Heart left ventricle (tissue), 16 donors: ENCODE measurements around the gene MAG. TPM values are rescaled to one million over a fixed set of nuclear protein-coding genes. Genes with fewer than 3 reads are reported as not detected.

Experiments
- ATAC-seq, 4 donors: fragments of 200-7000 bp; cut with Tn5 transposase; one replicate each; pipeline ENCODE4 v1.9.1; 2020 to 2022; ENCODE audit warnings: moderate library complexity in 4 of 4, mild to moderate bottlenecking in 3 of 4, moderate number of reproducible peaks in 1 of 4
- DNase-seq, 5 donors: peaks; one replicate each; pipeline ENCODE4 v3.0.0-alpha.2; 2020
- H3K27ac ChIP-seq, 12 donors: fragments of 200-600 bp; sonication (generic) in 4 of 12; one replicate each; pipeline versions ENCODE4 v1.5.0 to v1.8.0; 2016 to 2022; ENCODE audit warnings: mild to moderate bottlenecking in 2 of 12
- H3K27me3 ChIP-seq, 9 donors: fragments of 200-600 bp; sonication (generic) in 2 of 9; one replicate each; pipeline versions ENCODE4 v1.5.1 to v1.8.0; 2016 to 2022; ENCODE audit warnings: mild to moderate bottlenecking in 3 of 9
- H3K36me3 ChIP-seq, 9 donors: fragments of 200-600 bp; sonication (generic) in 2 of 9; one replicate each; pipeline versions ENCODE4 v1.5.0 to v1.8.0; 2018 to 2022; ENCODE audit warnings: mild to moderate bottlenecking in 2 of 9
- H3K4me1 ChIP-seq, 12 donors: fragments of 200-600 bp; sonication (generic) in 4 of 12; one replicate each; pipeline versions ENCODE4 v1.5.0 to v1.8.0; 2016 to 2022; ENCODE audit warnings: mild to moderate bottlenecking in 3 of 12
- H3K4me3 ChIP-seq, 12 donors: fragments of 200-600 bp; sonication (generic) in 4 of 12; one replicate each; pipeline versions ENCODE4 v1.5.0 to v1.8.0; 2017 to 2022; ENCODE audit warnings: mild to moderate bottlenecking in 9 of 12, moderate library complexity in 4 of 12
- H3K9me3 ChIP-seq, 12 donors: fragments of 200-600 bp; sonication (generic) in 4 of 12; one replicate each; pipeline versions ENCODE4 v1.5.0 to v1.8.0; 2016 to 2022; ENCODE audit warnings: mild to moderate bottlenecking in 1 of 12
- CTCF ChIP-seq, 12 donors: fragments of 200-600 bp; sonication (generic) in 4 of 12; IDR thresholded peaks; one replicate each; pipeline versions ENCODE4 v1.5.0 to v1.8.0; 2018 to 2022; ENCODE audit warnings: antibody characterized with exemption in 12 of 12, mild to moderate bottlenecking in 5 of 12
- POLR2A ChIP-seq, 2 donors: fragments of 450-650 bp; IDR thresholded peaks; one replicate each; pipeline ENCODE4 v1.6.1; 2017; ENCODE audit warnings: antibody characterized with exemption in 2 of 2, mild to moderate bottlenecking in 2 of 2, moderate library complexity in 2 of 2
- WGBS, 4 donors: extraction: QIAGEN DNeasy Blood & Tissue Kit in 2 of 4; methylation state at CpG; one replicate each; pipeline versions ENCODE4 v1.1.5 to v1.1.7; 2013 to 2018; 5-methylcytosine and 5-hydroxymethylcytosine counted together
- intact Hi-C, 10 donors: fragments of 100-400 bp; cut with DNase I; formaldehyde crosslinking; loops; one replicate each; pipeline versions ENCODE4 v1.11.1 to v1.14.2; 2022
- polyA plus RNA-seq, 2 donors: library from polyadenylated mRNA; stranded (reverse); fragments of 200-250 nt; gene quantifications; one replicate each; pipeline ENCODE4 v1.2.3, GENCODE V29; 2013
- total RNA-seq, 9 donors: library from RNA; depleted of rRNA in 2 of 9; stranded (reverse); fragments of >200 nt in 2 of 9; fragmentation: NEBNext Ultra II Directional in 3 of 9; extraction: Animal tissue kit (Norgen Biotek cat#: 25700) in 3 of 9; gene quantifications; one replicate each; pipeline versions ENCODE4 v1.1.0 to v1.2.4, GENCODE V29; 2016 to 2023
- donor health status: ischemic (EF 13 %, LVEDD 7.1; RV severe dilation, severe dysfunction).
- donor health status: healthy with polysubstance abuse.
- donor health status: DM: no; HTN: yes; CAD: no.
- donor health status: DM: no; HTN: no; CAD: no.
- donor health status: ischemic (EF 25% LVEDD 6.9; RV normal size, moderate dysfunction).
- donor health status: ischemic (EF 25% LVEDD 5.7; RV mildly dilated, moderate dysfunction).
- donor health status: healthy.
- donor health status: DM: yes; HTN: yes; CAD: no.
- donor health status: ischemic (EF 35%, LVEDD 5.7; RV mildly dilated, moderate dysfunction).
- donor health status: nonischemic (EF 11% LVEDD 7.7; RV severe dilation, severe dysfunction).
- donor health status: DM: yes; HTN: yes; CAD: no.
- donor health status: PGD.
- donor health status: ischemic (EF 29% LVEDD 5.4; RV normal size, mild dysfunction).
- donor health status: nonischemic (EF 23%, LVEDD 6.1; RV moderate dilation, normal function).

Gene MAG
- total and polyA plus RNA-seq, 11 donors = 0.30 to 0.72 TPM; not detected in 9

GRCh38 chr19:35270381-35270811 is 21.6 kb upstream of the MAG start:
- TF ChIP-seq CTCF (IDR thresholded peaks at IDR 0.05) = no peak
- no peak for TF ChIP-seq POLR2A (IDR thresholded peaks at IDR 0.05)
- ATAC-seq = no peak
- intact Hi-C loops = loop anchor here in 3 of 10 donors (5.0 kb wide), 2 partner anchors 128 to 227 kb away; partner anchors contain the start of gene FXYD7 (in 1 of the 3)
- no peaks in the 10 kb centered on the region for H3K9me3 ChIP-seq
- H3K36me3 ChIP-seq = peaks cover 5 to 54% (median 49%) of the 10 kb centered on the region in 9 donors
- peak overlapping the region in 1 of 12 donors; percentile 92 for H3K27ac ChIP-seq
- H3K4me1 ChIP-seq = peaks cover 3 to 52% (median 22%) of the 10 kb centered on the region in 12 donors
- H3K27me3 ChIP-seq = no peaks in the 10 kb centered on the region
- H3K4me3 ChIP-seq = peak overlapping the region in 3 of 12 donors; percentile 76 to 94 (median 86)
- 90 to 92% (median 90%) methylated on average over 16 of the region's 16 CpGs for WGBS, 4 donors
- DNase-seq = peak in 1 of 5 donors; percentile 65

DNA sequence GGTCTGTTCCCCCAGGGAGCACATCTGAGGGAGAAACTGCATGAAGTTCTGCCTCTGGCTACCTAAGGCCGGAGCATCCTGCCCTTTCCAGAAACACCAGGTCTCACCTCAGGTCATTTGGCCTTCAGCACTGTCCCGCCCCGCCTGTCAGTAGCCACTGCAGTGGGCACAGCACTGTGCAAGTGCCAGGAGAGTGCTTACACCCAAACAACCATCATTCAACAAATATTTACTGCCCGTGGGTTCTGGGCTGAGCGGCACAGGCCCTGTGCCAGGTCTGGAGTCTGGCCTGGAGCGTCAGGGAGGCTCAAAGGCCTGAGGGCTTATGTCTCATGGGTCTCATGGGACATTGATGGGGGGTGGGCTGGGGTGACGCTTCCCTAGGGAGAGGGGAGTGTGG is 20.4 kb upstream of the MAG start:
- peaks cover 5 to 65% (median 61%) of the 10 kb centered on the region in 9 donors for H3K36me3 ChIP-seq
- no peak for ATAC-seq
- H3K27ac ChIP-seq = peak overlapping the region in 1 of 12 donors; percentile 9
- no peaks in the 10 kb centered on the region for H3K27me3 ChIP-seq
- no peaks in the 10 kb centered on the region for H3K9me3 ChIP-seq
- TF ChIP-seq CTCF (IDR thresholded peaks at IDR 0.05) (no peak), POLR2A (IDR thresholded peaks at IDR 0.05) (no peak)
- peak in 1 of 5 donors; percentile 22 for DNase-seq
- H3K4me3 ChIP-seq = no peak overlapping the region
- 87 to 93% (median 91%) methylated on average over 3 to 7 of the region's 7 CpGs for WGBS, 4 donors
- H3K4me1 ChIP-seq = peaks cover 0 to 40% (median 11%) of the 10 kb centered on the region in 12 donors
- intact Hi-C loops = loop anchor here in 3 of 10 donors (5.0 kb wide), 2 partner anchors 129 to 226 kb away; partner anchors contain the start of gene FXYD7 (in 1 of the 3)

GRCh38 chr19:35272122-35272719 is 19.7 kb upstream of the MAG start:
- DNase-seq = peak in 1 of 5 donors; percentile 59
- Histone ChIP-seq H3K27me3 (no peaks in the 10 kb centered on the region), H3K4me1 (peaks cover 0 to 33% (median 6%) of the 10 kb centered on the region in 12 donors), H3K27ac (peak overlapping the region in 1 of 12 donors; percentile 9), H3K9me3 (no peaks in the 10 kb centered on the region), H3K36me3 (peaks cover 5 to 72% (median 68%) of the 10 kb centered on the region in 9 donors), H3K4me3 (no peak overlapping the region)
- intact Hi-C loops = loop anchor here in 3 of 10 donors (5.0 kb wide), 2 partner anchors 130 to 225 kb away; partner anchors contain the start of gene FXYD7 (in 1 of the 3)
- no peak for TF ChIP-seq POLR2A (IDR thresholded peaks at IDR 0.05)
- no peak for TF ChIP-seq CTCF (IDR thresholded peaks at IDR 0.05)
- 88 to 90% (median 89%) methylated on average over 16 of the region's 16 CpGs for WGBS, 4 donors
- no peak for ATAC-seq

GRCh38 chr19:35272954-35273649 is 18.9 kb upstream of the MAG start:
- TF ChIP-seq CTCF (IDR thresholded peaks at IDR 0.05) (no peak), POLR2A (IDR thresholded peaks at IDR 0.05) (no peak)
- Histone ChIP-seq H3K36me3 (peaks cover 5 to 81% (median 76%) of the 10 kb centered on the region in 9 donors), H3K27me3 (no peaks in the 10 kb centered on the region), H3K4me3 (no peak overlapping the region), H3K9me3 (no peaks in the 10 kb centered on the region), H3K27ac (peak overlapping the region in 1 of 12 donors; percentile 9), H3K4me1 (peaks cover 0 to 33% (median 6%) of the 10 kb centered on the region in 12 donors)
- ATAC-seq = no peak
- WGBS, 4 donors = 78 to 91% (median 86%) methylated on average over 8 to 10 of the region's 10 CpGs
- no peak for DNase-seq
- intact Hi-C loops = loop anchor here in 3 of 10 donors (5.0 kb wide), 2 partner anchors 131 to 224 kb away; partner anchors contain the start of gene FXYD7 (in 1 of the 3)
